ENCODE data around the gene ZC2HC1C. TPM values are rescaled to one million over a fixed set of nuclear protein-coding genes. Genes with fewer than 3 reads are reported as not detected.
A peak's percentile ranks its signal among the peaks of the same experiment; 100 is the strongest.

The ZC2HC1C gene
- total RNA-seq, 1 experiment from 2014 or later, result 13.8 TPM

DNA sequence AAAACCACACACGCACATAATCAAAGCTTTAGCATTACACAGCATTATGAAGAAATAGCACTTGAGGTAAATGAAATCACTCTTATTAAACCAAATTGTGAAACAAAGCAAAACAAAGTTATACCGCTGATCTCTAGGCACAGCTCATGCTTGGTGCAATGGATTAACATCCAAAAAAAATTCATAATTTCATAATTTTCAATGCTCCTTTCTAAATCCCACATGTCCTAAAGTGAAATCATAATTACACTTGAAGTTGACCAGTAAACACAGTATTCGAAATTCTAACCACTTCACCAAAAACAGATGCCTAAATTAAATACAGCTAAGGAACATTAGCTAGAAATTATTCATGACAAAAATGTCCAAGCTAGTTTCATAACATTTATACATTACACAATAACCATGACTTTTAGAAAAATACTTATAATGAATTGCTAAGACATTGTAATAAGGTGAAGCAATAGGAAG, 19.7 kb upstream of the ZC2HC1C start:
- H3K27me3 ChIP-seq (ENCODE audit: insufficient read depth, low read depth), result no peaks in the 10 kb centered on the region
- TF ChIP-seq, protein P1, sequence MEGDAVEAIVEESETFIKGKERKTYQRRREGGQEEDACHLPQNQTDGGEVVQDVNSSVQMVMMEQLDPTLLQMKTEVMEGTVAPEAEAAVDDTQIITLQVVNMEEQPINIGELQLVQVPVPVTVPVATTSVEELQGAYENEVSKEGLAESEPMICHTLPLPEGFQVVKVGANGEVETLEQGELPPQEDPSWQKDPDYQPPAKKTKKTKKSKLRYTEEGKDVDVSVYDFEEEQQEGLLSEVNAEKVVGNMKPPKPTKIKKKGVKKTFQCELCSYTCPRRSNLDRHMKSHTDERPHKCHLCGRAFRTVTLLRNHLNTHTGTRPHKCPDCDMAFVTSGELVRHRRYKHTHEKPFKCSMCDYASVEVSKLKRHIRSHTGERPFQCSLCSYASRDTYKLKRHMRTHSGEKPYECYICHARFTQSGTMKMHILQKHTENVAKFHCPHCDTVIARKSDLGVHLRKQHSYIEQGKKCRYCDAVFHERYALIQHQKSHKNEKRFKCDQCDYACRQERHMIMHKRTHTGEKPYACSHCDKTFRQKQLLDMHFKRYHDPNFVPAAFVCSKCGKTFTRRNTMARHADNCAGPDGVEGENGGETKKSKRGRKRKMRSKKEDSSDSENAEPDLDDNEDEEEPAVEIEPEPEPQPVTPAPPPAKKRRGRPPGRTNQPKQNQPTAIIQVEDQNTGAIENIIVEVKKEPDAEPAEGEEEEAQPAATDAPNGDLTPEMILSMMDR (conservative IDR thresholded peaks at IDR 0.05), result no peak
- no peak for TF ChIP-seq EZH2 (IDR thresholded peaks at IDR 0.05; ENCODE audit: low read depth)
- peak in 1 of 2 experiments; percentile 34 for DNase-seq
- H3K9me2 ChIP-seq (ENCODE audit: insufficient read depth), result no peaks in the 10 kb centered on the region
- H3K4me2 ChIP-seq, result peak overlapping the region; percentile 81
- H4K20me1 ChIP-seq (ENCODE audit: insufficient read depth), result no peaks in the 10 kb centered on the region
- ChIA-PET CTCF (interaction anchor here (0.7 to 1.0 kb wide), 3 partner anchors 35 to 189 kb away, joined by 3 to 5 read pairs (median 3); partner anchors contain the start of gene RPS6KL1), POLR2A (ENCODE audit: unreplicated experiment) (interaction anchor here (0.6 to 0.7 kb wide), 2 partner anchors 30 to 74 kb away, joined by 3 to 9 read pairs; no protein-coding TSS in a partner anchor)
- no TSS peak for BruUV-seq (replicated peaks)
- H3F3A ChIP-seq (ENCODE audit: insufficient read depth, low read depth), result peaks cover 35% of the 10 kb centered on the region
- H3K79me2 ChIP-seq (ENCODE audit: low read depth), result peaks cover 27% of the 10 kb centered on the region
- no peaks in the 10 kb centered on the region for H3K9me3 ChIP-seq (ENCODE audit: insufficient read depth, low read depth)
- H3K36me3 ChIP-seq (ENCODE audit: low read depth), result peaks cover 18% of the 10 kb centered on the region
- H3K4me3 ChIP-seq, result peak overlapping the region; percentile 82
- intact Hi-C loops (cut with micrococcal nuclease; ENCODE audit: unreplicated experiment), result loop anchor here (2.0 kb wide), 2 partner anchors 19 to 47 kb away; partner anchors contain the start of genes EIF2B2 and ZC2HC1C
- H3K27ac ChIP-seq, result no peak overlapping the region
- no peak overlapping the region for H2AFZ ChIP-seq
- H3K4me1 ChIP-seq (replicated peaks; ENCODE audit: insufficient read depth), result peaks cover 19% of the 10 kb centered on the region

DNA sequence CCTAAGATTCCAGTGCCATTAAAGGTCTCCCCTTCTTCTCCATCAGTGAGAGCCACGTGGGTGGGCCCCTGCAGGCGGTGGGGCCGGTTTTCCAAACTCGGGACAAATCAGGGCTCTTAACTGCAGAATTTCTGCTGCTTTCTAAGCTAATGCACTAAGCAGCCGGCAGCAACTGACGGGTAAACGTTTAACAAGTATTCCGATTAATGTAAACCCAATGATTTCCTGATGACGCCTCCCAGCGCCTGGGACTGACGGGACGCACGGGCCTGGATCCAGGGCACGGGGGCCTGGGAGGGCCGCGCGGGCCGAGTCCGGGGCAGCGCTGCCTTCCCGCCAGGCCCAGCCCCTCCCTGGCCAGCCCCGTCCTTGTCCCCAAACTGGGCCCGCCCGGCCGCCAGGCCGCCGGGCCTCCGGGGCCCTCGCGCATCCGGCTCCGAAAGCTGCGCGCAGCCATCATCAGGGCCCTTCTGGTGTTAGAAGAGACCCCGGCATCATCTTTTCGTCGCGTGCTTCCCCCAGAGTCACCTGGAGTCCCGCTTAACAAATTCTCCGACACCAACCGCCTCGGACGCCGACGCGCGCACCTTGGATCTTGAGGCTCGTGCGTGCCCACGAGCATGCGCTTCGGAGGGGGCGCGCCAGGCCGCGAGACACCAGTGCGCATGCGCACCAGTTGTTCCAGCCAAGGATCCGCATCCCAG, 18.4 kb upstream of the ZC2HC1C start, which contains the start of gene MLH3:
Gene MLH3 (minus strand): TSS at position 616 of the 704 bp plus-strand sequence. CDS start 1,812 bp downstream, outside the sequence.
- POLR2A ChIA-PET (ENCODE audit: unreplicated experiment), result interaction anchor here (0.7 kb wide), 1 partner anchor 551 kb away, joined by 3 read pairs; no protein-coding TSS in a partner anchor
- intact Hi-C loops (cut with micrococcal nuclease; ENCODE audit: unreplicated experiment), result loop anchor here (2.0 kb wide), 2 partner anchors 18 to 48 kb away; partner anchors contain the start of genes EIF2B2 and ZC2HC1C
- Histone ChIP-seq H3K4me1 (replicated peaks; ENCODE audit: insufficient read depth) (peaks cover 15% of the 10 kb centered on the region), H3F3A (ENCODE audit: insufficient read depth, low read depth) (peaks cover 40% of the 10 kb centered on the region), H3K9me3 (ENCODE audit: insufficient read depth, low read depth) (no peaks in the 10 kb centered on the region), H2AFZ (peak within 1 kb of the TSS; percentile 94), H3K79me2 (ENCODE audit: low read depth) (peaks cover 25% of the 10 kb centered on the region), H3K36me3 (ENCODE audit: low read depth) (peaks cover 18% of the 10 kb centered on the region), H3K27ac (peak within 1 kb of the TSS; percentile 61), H3K9me2 (ENCODE audit: insufficient read depth) (no peaks in the 10 kb centered on the region), H3K4me2 (peak within 1 kb of the TSS; percentile 81), H3K4me3 (peak within 1 kb of the TSS; percentile 82), H4K20me1 (ENCODE audit: insufficient read depth) (no peaks in the 10 kb centered on the region), H3K27me3 (ENCODE audit: insufficient read depth, low read depth) (no peaks in the 10 kb centered on the region)
- peak; percentile 79 to 93 for DNase-seq
- CTCF ChIA-PET, result interaction anchor here (0.5 to 1.2 kb wide), 2 partner anchors 15 to 37 kb away, joined by 3 to 4 read pairs; no protein-coding TSS in a partner anchor
- BruUV-seq (replicated peaks), result TSS peak; percentile 63
- TF ChIP-seq, protein P1 (conservative IDR thresholded peaks at IDR 0.05), result 0 out of 2 replicates have a peak, but pooled peaks have one; percentile 5
- no peak for TF ChIP-seq EZH2 (IDR thresholded peaks at IDR 0.05; ENCODE audit: low read depth)

DNA sequence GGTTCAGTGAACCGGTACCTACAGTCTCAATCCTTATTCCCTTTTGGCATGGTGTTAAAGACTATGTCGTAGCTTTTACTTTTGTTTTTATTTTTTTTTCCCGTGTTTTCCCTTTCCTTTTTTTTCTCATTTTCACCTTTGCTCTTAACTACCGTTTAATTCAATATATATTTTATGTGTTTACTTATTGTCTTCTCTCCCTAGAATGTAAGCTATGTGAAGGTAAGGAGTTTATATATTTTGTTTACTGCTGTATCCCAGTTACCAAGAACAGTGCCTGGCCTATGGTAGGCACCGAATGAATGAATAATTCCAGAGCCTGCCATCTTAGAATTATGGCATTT, 17.9 kb upstream of the ZC2HC1C start:
- Histone ChIP-seq H3K4me1 (replicated peaks; ENCODE audit: insufficient read depth) (peaks cover 15% of the 10 kb centered on the region), H3K4me2 (peak overlapping the region; percentile 81), H3K4me3 (peak overlapping the region; percentile 82), H3K79me2 (ENCODE audit: low read depth) (peaks cover 25% of the 10 kb centered on the region), H3K36me3 (ENCODE audit: low read depth) (peaks cover 18% of the 10 kb centered on the region), H4K20me1 (ENCODE audit: insufficient read depth) (no peaks in the 10 kb centered on the region), H3K27ac (no peak overlapping the region), H3K9me2 (ENCODE audit: insufficient read depth) (no peaks in the 10 kb centered on the region), H2AFZ (peak overlapping the region; percentile 94), H3F3A (ENCODE audit: insufficient read depth, low read depth) (peaks cover 40% of the 10 kb centered on the region), H3K27me3 (ENCODE audit: insufficient read depth, low read depth) (no peaks in the 10 kb centered on the region), H3K9me3 (ENCODE audit: insufficient read depth, low read depth) (no peaks in the 10 kb centered on the region)
- no TSS peak for BruUV-seq (replicated peaks)
- no peak for TF ChIP-seq EZH2 (IDR thresholded peaks at IDR 0.05; ENCODE audit: low read depth)
- TF ChIP-seq, protein P1 (conservative IDR thresholded peaks at IDR 0.05), result no peak
- peak in 1 of 2 experiments; percentile 38 for DNase-seq
- POLR2A ChIA-PET (ENCODE audit: unreplicated experiment), result interaction anchor here (0.6 to 0.7 kb wide), 2 partner anchors 10 to 500 kb away, joined by 3 to 9 read pairs; no protein-coding TSS in a partner anchor
- CTCF ChIA-PET, result interaction anchor here (0.6 to 1.2 kb wide), 4 partner anchors 37 to 479 kb away, joined by 3 to 8 read pairs (median 4); no protein-coding TSS in a partner anchor
- intact Hi-C loops (cut with micrococcal nuclease; ENCODE audit: unreplicated experiment), result loop anchor here (2.0 kb wide), 2 partner anchors 17 to 49 kb away; partner anchors contain the start of genes EIF2B2 and ZC2HC1C

Data from PC-9 (cell line).